ENCODE results near the gene SPRR1B.
"Not testable (repeated sequence)": the region's sequence is repeated elsewhere in the genome, so short reads cannot be mapped to it uniquely, and the experiment has no call there.

The SPRR1B gene, protein sequence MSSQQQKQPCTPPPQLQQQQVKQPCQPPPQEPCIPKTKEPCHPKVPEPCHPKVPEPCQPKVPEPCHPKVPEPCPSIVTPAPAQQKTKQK

DNA sequence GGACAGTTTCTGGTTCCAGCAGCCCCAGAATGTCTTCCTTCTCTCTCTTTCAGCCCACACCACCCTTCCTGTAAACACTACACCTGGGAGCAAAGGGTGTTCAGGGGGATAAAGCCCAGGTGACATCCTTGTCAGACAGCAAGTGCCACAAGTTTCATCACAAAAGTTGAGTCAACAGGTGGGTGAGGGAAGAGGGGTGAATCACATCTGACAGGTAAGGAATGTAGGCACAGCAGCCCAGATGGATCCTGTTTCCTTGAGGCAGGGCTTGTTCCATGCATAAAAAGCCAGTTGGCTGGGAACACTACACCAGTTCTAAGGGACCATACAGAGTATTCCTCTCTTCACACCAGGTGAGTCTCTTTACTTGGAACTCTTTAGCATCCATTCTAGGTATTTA, at the start of gene SPRR1B:
SPRR1B (plus strand) TSS at position 309 of the 400 bp plus-strand sequence. CDS start 1,143 bp downstream, outside the sequence.
- no peak for DNase-seq (ENCODE audit: low read depth)

DNA sequence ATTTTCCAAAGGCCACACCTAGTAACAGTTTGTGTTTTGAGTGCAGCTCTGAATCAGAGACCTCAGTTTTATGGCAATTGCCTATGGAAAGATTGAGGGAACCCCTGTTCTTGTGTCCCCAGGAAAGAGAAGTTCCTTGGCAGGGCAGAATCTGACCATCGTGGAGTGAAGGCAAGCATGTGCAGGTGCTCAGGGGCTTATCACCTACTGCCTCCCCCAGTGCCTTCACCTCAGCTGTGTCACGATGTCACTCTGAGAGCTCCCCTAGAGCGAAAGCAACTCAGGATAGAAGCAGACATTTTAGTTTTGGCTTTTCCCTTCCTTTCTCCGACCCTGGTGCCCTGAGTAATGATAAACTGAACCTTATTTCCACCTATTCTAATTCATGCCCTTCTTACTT, 48.9 kb upstream of the SPRR1B start:
- no peak for DNase-seq (ENCODE audit: low read depth)

DNA sequence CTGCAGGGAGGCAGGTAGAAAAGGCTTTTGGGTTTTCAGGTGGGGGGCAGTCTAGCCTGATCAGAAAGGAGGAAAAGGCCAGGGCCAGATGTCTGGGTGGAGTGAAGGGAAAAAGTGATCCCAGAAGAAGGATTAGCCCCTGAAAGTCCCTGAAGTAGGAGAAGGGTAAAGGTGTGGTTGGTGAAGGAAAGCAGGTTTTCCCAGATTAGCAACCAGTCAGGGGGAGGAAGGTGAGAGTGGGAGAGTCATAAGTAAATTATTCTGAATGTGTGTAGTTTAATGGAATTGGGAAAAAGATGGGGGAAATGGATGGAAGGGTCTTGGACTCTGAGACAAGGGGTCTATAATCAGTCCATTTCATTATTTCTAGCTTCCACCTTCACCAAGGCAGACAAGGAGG, 47.8 kb upstream of the SPRR1B start:
- no peak for DNase-seq (ENCODE audit: low read depth)

DNA sequence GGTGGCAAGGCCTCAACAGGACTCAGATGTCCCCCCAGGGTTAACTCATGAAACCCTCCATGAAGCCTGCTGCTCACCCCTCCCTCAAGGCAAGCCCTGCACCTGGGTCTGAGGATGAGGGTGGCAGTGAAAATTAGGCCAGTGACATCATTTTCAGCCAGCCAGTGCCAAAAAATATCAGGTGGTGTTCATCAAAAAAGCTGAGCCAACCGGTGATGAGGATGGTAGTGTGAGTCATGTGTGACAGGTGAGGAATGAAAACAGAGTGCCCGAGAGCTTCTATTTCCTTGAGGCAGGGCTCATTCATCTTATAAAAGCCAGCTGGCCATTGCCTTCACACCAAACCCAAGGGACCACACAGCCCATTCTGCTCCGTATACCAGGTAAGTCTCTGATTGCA, 47.3 kb upstream of the SPRR1B start, which contains the start of gene SPRR1A:
SPRR1A (plus strand) TSS at position 339 of the 400 bp plus-strand sequence. CDS start 1,150 bp downstream, outside the sequence.
- no peak for DNase-seq (ENCODE audit: low read depth)

DNA sequence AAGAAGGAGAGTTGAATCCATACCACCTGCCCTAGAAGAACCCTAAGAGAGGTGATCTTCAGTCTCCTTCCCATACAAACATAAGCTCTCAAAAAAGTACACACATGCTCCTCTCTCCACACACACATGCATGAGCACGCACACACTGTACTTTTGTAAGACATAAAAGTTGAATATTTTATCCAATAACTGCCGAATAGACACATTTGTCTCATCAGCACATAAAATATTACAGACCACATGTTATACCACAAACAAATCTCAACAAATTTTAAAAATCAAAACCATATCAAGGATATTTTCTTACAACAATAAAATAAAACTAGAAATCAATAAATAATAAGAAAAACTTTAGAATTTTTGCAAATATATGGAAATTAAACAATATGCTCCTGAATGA, 44.4 kb upstream of the SPRR1B start:
- no peak for DNase-seq (ENCODE audit: low read depth)

DNA sequence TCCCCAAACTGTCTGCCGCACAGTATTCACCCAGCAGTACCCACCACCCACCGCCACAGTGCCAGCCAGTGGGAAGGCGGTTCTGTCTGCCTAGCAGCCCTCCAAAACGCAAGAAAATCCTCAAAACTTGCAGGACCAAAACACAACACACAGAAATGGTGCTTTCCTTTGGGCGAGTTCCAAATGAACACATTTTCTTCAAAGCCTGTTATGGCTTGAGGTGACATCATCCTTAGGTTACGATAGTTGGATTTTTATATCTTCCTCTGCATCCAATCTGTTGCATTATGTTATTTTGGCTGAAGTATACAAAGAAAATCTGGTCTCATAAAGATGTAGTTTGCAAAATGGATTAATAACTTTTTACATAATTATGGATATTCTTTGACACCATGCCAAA, 37.8 kb upstream of the SPRR1B start:
- no peak for DNase-seq (ENCODE audit: low read depth)

DNA sequence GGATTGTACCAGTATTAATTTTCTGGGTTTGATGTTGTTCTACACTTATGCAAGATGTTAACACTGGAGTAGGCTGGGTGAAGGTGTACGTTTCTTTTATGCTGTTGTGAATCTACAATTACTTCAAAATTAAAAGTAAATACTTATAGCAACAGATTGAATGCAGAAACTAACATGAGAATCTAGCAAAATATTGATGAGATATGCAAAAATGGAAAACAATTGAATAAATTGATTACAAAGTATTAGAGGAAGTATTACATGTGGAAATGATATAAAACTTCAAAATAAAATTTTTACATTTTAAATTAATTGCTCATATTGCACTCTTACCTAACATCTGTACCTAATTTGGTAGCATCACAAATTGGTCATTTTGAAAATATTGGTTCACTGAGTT, 35.2 kb upstream of the SPRR1B start:
- DNase-seq (ENCODE audit: low read depth), result no peak

DNA sequence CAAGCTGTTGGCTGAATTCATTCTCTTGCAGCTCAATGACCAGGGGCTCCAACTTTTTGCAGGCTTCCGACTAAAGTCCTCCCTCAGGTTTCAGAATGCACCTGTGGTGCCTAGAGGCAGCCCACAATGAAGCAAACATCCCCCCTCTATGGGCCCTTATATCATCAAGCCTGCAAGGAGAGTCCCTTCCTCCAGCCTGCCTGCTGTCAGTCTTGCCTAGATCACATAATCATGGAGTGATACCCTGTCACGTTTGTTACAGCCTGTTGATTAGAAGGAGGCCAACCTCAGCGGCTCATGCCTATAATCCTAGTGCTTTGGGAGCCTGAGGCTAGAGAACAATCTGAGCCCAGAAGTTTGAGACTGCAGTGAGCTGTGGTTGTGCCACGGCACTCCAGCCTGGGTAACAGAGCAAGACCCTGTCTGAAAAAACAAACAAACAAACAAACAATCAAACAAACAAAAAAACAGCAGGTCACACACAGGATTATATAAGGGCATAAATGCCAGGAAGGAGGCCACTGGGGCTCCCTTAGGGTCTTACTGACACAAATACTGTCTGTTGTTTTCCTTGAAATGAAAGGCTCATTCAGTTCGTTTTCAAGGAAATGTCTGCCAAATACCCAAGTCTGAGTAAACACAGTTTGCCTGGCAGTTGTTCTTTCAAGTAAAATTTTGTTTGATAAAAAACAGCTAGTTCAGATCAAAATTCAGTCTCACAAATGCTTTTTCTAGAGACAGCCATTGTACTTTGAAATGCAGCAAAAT, 34.2 kb upstream of the SPRR1B start:
- DNase-seq (ENCODE audit: low read depth), result no peak

DNA sequence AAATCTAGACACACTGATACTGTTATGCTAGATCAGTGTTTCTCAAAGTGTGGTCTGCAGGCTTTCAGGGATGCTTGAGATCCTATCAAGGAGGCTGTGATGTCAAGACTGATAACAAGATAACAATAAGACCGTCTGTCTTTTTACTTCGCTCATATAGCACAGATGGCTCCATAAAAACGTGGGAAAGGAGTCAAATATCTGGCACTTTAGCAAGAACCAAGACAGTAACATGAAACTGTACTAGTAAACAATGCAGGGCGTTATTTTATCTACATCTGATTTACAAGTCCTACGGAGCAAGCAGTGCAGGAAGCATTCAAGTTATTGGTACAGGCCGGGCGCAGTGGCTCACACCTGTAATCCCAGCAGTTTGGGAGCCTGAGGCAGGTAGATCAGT, 33.1 kb upstream of the SPRR1B start:
- DNase-seq (ENCODE audit: low read depth), result no peak

DNA sequence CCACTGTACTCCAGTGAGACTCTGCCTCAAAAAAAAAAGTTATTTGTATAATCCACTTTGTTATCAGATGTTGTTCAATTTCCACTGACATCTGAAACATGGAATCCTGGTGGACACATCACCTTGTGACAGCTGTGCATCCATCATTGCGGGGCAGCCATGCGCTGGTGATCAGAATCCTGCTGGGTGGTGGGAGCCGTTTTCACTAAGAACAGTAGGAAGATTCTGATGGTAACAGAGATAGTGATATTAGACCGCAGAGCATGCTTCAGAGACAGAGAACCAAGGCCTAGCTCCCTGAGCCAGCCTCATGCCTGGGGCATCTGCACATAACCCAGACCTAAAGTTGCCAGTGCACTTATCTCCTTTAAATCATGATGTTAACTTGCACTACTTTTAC, 32.5 kb upstream of the SPRR1B start:
- no peak for DNase-seq (ENCODE audit: low read depth)

DNA sequence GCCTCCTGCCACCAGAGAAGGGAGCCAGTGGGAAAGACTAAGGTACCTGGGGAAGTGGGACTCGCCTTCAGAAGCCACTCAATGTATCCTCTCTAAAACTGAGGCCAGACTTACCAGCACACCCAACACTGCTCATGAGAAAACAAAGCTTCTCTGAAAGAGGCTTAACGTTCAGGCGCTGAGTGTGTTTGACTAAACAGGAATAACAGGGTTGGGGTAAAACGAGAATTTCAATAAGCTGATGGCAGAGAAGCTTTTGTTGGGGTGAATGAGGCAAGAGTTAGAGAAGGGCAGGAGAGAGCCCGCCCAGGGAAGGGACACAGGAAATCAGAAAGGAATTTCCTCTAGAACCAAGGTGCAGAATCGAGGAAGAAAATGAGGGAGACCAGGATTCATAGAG, 31.2 kb upstream of the SPRR1B start:
- no peak for DNase-seq (ENCODE audit: low read depth)

DNA sequence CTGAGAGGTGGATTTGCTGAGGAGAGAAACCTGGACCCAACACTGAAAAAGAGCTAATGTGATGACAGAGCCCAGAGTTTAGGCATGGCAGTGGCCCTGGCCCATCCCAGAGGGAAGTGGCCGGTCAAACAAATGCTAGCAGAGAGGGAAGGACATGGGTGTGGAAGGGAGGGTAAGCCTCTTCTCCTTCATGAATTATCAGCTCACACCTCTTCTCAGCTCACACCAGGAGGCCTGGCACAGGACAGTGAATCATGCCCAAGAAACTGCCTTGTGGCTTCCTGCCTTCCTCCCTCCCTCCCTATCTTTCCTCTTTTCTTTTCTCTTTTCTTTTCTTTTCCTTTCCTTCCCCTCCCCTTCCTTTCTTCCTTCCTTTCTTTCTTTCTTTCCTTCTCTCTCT, 30.7 kb upstream of the SPRR1B start:
- DNase-seq (ENCODE audit: low read depth), result no peak

DNA sequence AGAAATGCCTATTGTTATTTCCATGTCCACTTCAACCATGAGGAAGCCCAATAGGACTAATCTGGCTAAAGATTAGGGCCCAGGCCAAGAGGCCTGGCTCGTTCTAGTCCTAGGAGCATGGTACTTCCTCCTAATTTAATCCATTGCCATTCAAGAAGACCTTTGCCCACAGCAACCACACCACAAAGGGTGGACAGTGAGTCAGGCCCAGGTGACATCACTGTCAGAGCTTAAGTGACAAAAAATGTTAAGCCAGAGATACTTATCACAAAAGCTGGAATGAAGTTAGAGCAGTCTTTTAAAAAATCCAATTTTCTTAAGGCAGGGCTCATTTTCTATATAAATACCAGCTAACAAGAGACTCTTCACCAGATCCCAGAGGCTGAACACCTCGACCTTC, 29.6 kb upstream of the SPRR1B start, which contains the start of gene SPRR3:
SPRR3 (plus strand) TSS at position 368 of the 400 bp plus-strand sequence. CDS start 1,272 bp downstream, outside the sequence.
- no peak for DNase-seq (ENCODE audit: low read depth)

DNA sequence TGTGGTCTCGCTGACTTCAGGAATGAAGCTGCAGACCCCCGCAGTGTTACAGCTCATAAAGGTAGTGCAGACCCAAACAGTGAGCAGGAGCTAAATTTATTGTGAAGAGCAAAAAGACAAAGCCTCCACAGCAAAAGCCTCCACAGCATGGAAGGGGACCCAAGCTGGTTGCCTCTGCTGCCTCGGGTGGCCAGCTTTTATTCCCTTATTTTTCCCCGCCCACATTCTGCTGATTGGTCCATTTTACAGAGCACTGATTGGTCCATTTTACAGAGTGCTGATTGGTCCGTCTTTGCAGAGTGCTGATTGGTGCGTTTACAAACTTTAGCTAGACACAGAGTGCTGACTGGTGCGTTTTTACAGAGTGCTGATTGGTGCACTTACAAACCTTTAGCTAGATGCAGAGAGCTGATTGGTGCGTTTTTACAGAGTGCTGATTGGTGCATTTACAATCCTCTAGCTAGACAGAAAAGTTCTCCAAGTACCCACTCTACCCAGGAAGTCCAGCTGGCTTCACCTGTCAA, 19.7 kb upstream of the SPRR1B start:
- DNase-seq (ENCODE audit: low read depth), result not testable (repeated sequence)

DNA sequence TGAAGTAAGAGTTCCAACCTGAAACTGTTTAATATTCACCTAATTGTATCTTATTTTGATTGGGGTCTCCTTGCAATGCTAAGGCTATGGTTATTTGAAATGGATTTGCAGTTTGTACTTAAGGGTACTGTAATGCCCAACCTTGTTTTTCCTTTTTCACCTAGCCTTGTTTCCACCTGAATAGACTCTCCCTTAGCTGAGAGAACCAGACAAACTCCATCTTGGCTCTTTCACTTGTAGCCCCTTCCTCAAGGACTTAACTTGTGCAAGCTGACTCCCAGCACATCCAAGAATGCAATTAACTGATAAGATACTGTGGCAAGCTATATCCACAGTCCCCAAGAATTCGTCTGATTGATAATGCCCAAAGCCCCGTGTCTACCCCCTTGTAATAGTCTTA, 9.2 kb upstream of the SPRR1B start:
- not testable (repeated sequence) for DNase-seq (ENCODE audit: low read depth)

DNA sequence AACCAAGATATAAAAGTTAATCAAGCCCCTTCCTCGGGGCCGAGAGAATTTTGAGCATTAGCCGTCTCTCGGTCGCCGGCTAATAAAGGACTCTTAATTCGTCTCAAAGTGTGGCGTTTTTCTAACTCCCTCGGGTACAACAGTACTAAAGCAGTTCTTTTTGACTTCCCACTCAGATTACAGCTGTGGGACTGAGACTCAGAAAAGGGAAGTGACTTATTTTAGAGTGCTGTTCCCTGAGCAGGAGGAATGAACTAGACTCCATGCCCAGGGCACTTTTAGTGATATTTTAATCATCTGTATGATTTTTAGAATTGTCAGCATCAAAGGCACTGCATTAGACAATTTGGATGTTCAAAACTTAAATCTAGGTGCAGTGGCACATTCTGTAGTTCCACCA, 8.7 kb upstream of the SPRR1B start:
- DNase-seq (ENCODE audit: low read depth), result not testable (repeated sequence)

DNA sequence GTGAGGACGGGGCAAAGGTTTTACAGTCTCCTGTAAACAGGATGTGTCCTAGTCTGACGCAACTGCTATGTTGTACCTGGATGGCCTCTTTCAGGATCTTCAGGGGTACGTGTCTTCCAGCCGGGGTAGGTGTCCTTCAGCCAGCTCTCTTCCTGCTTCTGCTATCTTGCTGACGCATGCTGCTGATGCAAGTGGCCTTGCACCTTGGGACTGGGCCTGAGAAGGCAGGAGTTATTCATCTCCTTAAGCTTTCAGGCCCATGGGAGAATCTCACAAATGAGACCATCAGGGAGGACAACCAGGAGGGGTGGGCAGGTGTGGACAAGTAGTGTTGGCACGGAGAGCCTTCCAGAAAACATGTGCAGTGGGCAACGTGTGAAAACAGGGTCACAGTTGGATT, 7.9 kb upstream of the SPRR1B start:
- no peak for DNase-seq (ENCODE audit: low read depth)

DNA sequence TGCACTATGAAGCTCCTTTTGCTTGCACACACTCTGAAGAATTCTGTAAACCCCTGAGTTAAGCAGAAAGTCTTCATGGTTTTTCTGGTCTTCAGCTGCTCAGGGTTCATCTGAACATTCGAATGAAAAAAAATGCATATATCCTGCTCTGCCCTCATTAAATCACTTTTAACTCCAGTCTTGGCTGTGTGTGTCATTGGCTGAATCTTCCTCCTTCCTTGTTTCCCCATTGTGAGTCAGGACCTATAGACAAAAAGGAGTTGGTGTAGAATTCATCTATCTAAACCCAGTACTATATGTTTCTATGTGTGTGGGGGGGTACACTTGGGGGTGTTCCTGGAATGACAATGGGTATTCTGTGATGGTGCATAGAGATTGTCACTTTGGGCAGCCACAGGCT, 6.6 kb upstream of the SPRR1B start:
- DNase-seq (ENCODE audit: low read depth), result no peak

DNA sequence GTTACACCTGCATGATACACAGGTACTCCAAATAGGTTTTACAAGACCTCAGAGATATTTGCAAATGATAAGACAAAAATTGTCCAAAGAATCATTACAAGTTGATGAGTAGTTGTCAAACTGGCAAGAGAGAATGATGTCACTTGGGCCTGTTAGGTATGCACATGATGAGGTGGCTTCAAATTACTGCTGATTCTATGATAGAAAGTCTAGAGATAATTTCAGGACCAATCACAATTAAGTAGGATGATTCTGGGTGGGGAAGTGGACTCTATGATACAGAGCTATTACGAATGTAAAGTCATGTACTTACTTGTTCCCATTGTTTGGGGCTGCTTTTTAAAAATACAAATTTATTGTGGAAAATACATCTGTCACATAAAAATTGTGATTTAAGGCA, 5.2 kb upstream of the SPRR1B start:
- DNase-seq (ENCODE audit: low read depth), result no peak

DNA sequence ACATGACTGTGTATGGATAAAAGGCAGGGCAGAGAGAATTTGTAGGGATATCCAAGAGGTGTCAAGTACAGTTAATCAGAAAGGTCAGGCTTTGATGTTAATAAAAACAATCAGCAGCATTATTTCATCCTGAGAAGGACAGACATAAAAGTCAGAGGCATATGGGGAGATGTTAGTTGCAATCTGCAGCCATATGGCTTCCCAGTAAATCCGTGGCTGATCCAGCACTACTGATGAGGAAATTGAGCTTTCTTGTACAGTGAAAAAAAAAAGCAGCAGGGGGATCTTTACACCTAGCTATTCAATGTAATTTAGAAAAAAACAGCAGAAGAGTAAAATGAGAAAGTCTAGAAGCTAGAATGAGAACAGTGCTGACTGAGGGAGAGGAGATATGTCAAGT, 2.2 kb upstream of the SPRR1B start:
- no peak for DNase-seq (ENCODE audit: low read depth)

DNA sequence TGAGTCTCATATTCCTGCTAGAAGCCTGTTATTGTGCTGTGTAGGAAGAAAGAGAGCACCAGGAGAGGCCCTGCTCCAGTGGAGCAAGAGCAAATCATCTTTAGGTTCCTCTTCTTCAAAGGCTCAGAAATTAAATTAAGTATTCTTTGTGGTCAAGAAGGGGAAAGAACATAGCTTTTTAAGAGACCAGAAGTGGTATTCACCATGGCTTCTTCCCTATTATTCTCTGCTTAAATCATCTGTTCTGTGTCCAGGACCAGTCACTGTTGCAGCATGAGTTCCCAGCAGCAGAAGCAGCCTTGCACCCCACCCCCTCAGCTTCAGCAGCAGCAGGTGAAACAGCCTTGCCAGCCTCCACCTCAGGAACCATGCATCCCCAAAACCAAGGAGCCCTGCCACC, 1.1 kb downstream of the SPRR1B start:
- DNase-seq (ENCODE audit: low read depth), result no peak

DNA sequence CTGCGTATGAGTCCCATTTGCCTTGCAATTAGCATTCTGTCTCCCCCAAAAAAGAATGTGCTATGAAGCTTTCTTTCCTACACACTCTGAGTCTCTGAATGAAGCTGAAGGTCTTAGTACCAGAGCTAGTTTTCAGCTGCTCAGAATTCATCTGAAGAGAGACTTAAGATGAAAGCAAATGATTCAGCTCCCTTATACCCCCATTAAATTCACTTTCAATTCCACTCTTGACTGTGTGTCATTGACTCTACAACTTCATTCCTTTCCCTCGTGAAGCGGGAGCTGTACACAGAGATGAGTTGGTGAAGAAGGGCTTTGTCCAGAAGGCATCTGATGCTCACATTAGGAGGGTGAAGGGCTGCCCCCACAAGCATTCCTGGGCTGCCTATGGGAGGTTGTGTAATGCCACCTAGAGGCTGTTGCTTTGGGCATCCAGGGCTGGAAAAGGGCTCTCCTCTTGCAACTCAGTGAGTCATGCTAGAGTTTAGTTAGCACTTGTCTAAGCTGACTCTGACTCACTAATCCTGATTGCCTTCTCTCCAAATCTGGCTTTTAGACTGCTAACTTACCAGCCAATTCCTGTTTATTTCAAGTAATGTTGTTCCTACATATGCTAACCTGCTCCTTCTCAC, 1.8 kb downstream of the SPRR1B start:
- no peak for DNase-seq (ENCODE audit: low read depth)

DNA sequence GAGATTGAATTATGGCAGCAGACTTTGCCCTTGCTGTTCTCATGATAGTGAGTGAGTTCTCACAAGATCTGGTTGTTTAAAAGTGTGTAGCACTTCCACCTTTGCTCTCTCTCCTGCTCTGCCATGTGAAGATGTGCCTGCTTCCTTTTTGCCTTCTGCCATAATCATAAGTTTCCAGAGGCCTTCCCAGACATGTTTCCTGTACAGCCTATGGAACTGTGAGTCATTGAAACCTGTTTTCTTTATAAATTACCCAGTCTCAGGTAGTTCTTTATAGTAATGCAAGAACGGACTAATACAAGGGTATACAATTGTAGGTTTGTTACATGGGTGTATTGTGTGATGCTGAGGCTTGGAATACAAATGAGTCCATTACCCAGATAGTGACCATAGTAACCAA, 4.2 kb downstream of the SPRR1B start:
- no peak for DNase-seq (ENCODE audit: low read depth)

Measured in stimulated activated CD8-positive, alpha-beta memory T cell treated with anti-CD3 and anti-CD28 coated beads, Interleukin-15, amount 100 ng/mL, for 1 hour (primary cell).